ENCODE measurements around the gene RPP21.

RPP21 gene

DNA sequence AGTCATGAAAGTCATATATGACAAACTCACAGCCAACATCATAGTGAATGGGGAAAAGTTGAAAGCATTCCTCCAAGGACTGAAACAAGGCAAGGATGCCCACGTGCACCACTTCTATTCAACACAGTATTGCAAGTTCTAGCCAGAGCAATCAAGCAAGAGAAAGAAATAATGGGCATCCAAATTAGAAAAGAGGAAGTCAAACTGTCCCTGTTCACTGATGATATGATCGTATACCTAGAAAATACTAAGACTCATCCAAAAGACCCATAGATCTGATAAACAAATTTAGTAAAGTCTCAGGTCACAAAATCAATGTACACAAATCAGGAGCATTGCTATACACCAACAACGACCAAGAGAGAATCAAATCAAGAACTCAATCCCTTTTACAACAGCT, 41.2 kb downstream of the RPP21 start:
- no peak for DNase-seq

DNA sequence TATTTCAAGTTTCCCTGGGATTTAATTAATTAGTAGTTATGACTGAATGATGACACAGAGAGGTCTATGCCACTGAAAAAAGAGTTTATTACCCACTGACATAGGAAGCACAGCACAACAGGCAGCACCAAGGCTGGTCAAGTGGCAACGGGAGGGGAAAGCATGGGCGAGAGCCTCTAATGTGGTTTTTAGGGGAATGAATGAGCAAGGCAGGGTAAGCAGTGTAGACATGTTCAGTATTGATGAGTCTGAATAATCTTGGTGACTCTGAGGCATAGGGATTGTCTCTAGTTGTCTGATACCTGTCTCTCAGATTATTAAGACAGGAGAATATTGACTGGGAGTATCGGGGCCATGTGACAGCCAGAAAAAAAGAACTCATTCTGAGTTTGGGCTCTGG, 46.3 kb downstream of the RPP21 start:
- no peak for DNase-seq

DNA sequence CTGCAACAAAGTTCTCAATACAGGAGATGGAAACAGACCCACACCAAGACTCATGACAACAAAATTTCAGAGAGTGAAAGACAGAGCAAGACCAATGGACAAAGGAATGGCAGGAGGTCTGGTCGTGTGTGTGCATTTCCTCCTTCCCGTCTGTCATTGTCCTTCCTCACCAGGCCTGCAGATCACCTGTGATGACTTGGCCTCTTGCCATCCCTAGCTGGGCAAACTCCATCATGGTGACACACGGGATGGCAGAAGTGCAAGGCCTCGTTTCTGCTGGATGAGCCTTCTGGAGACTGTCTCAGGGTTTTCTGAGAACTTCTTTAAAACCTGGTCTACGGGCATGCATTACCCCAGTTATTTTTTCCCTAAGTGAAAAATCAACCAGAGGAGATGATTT, 49.2 kb downstream of the RPP21 start:
- no peak for DNase-seq

Data from NCI-H2171 treated with DMSO at 0.1 percent for 48 hours (cell line).